NCI-H460 (cell line): Measurements from ENCODE around the gene KCNN1. TPM values are rescaled to one million over a fixed set of nuclear protein-coding genes. Genes with fewer than 3 reads are reported as not detected.
A peak's percentile ranks its signal among the peaks of the same experiment; 100 is the strongest.

ENCODE experiments used
- DNase-seq: peaks from one replicate; pipeline ENCODE4 v3.0.0-alpha.2; 2016; ENCODE audit warnings: low read depth; ENCODE audit errors: extremely low read depth
- total RNA-seq: library from RNA; depleted of rRNA; stranded (reverse); fragments of >200 nt; shearing (Covaris generic); gene quantifications from 2 replicates; pipeline ENCODE4 v1.2.3, GENCODE V29; 2014

Gene KCNN1
- total RNA-seq, 1 experiment from 2014 or later = 0.10 TPM

DNA sequence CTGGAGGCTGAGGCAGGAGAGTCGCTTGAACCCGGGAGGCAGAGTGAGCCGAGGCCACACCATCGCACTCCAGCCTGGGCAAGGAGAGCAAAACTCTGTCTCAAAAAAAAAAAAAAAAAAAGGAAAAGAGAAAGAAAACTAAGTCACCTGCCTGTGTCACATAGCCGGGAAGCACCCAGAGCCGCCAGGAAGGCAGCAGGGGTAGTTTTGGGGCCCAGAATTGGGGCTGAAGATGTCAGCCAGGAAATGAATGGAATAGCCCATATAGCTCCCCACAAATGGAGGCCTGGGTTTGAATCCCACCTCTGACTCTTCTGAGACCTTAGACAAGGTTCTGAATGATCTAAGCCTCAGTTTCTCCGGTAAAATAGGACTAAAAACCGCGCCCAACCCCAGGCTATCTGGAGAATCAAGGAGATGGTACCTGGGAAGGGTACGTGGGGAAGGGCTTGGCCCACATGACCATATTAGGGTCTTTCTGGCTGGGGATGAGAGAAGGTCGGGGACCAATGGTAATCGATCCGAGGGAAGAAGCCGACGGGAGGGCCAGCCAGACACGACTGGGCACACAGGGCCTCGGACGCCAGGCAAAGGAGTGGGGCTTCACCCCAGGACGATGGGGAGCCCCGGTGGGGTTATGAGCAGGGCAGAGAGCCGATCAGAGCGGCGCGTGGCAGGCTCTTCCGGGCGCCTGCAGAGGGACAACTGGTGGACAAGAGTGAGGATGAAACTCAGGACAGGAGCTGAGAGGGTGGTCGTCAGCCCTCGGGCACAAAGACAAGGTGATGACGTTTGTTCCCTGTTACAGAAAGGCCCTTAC lies 19.7 kb upstream of the KCNN1 start:
- no peak for DNase-seq

DNA sequence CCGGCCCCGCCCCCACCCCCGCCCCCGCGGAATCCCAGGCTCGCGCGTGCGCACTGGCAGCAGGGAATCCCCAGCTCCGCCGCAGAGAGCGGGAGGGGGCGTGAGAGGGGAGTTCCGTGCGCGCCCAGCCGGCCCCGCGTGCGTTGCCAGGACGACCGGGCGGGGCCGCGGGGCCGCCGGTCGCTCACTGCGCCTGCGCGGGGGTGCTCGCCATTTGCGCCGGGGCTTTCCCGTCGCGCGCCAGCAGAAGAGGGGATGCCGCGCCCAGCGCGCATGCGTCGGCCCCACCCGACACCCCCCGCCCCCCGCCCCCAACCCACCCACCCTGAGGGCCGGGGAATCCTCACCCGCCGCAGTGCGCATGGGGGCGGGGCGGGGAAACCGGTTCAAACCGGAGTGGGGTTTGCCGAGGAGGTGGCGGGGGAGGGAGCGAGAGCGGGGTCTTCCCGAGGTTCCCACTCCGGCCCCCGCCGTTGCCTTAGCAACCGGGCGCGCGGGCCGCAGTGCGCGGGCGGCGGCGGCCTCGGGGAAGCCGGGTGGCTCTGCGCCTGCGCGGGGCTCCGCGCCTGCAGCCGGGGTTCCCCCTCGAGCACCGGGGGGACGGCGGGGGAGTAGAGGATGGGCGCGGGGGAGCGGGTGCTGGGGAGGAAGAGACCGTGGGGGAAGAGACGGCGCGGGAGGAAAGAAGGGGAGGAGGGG lies 18.9 kb upstream of the KCNN1 start:
- DNase-seq = peak; percentile 90

DNA sequence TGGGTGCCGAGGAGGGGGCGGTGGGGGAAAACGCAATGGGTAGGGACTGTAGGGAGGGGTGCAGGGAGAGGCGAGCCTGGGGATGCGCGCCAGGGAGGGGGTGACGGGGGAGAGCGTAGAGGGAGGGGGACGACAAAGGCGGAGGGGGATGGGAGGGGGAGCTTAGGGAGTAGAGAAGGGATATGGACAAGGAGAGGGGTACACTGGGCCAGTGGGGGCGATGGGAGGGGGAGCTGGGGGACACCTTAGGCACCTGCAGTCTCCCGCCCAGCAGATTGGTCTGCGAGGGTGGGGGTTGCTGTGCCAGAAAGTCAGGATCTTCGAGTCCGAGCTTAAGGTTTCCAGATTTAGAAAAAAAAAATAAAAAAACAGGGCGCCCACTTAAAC lies 18.4 kb upstream of the KCNN1 start:
- DNase-seq = no peak

DNA sequence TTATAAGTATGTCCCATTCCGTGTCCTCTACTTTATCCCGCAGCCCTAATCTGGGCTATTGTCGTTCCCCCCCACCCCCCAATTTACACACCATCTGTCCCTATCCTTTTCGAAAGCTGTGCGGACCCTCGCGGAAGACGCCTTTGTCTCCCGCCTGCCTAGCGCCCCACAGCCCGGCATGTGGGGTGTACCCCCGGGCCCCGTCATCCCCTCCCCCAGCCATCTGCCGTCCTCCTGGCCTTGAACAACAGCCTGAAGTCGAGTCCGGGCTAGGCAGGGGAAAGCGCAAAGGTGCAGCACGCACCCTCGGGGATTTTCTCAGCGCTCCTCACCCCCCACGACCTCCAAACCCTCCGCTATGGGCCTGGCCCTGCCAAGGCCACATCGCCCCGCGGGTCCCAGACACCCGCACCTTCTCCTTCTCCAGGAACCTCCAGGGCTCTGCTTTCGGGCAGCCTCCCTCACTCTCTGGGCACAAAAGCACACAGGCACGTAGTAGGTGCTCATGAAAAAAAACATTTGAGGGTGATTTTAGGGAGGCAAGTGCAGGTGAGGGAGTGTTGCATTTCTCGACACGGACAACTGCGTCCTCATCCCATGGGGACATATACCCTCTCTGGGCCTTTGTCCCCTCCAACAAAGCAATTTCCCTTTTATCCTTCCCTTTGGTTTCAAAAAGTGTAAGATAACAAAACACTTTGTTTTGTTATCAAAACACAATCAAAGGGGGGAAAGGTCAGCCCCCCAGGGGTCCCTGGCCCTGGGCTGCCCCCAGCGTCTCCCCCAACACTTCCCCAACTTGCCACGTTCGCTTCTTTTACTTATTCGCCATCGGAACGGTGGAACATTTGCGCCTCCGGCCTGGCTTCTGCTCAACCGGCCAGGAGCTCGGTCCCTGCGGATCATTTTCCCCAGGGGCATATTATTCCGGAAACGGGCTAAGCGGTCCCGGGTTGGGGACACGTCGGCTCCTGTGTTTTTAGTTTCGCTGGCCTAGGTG lies 17.7 kb upstream of the KCNN1 start:
- DNase-seq = no peak

DNA sequence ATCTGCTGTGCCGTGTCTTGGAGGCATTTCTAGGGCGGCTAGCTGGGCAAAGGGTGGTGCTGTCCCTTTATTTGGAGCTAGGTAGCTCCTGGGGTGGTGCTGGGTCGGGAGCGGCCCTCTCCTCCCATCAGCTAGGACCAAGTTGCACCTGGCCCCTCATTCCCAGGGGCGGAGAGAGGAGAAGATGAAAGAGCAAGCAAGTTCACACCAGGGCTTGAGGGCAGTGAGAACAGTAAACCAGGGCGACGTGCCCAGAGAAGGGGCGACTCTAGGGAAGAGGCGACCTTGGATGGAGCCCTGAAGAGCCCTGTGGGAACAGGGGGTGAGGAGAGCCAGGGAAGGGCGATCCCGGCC lies 17.0 kb upstream of the KCNN1 start:
- no peak for DNase-seq

DNA sequence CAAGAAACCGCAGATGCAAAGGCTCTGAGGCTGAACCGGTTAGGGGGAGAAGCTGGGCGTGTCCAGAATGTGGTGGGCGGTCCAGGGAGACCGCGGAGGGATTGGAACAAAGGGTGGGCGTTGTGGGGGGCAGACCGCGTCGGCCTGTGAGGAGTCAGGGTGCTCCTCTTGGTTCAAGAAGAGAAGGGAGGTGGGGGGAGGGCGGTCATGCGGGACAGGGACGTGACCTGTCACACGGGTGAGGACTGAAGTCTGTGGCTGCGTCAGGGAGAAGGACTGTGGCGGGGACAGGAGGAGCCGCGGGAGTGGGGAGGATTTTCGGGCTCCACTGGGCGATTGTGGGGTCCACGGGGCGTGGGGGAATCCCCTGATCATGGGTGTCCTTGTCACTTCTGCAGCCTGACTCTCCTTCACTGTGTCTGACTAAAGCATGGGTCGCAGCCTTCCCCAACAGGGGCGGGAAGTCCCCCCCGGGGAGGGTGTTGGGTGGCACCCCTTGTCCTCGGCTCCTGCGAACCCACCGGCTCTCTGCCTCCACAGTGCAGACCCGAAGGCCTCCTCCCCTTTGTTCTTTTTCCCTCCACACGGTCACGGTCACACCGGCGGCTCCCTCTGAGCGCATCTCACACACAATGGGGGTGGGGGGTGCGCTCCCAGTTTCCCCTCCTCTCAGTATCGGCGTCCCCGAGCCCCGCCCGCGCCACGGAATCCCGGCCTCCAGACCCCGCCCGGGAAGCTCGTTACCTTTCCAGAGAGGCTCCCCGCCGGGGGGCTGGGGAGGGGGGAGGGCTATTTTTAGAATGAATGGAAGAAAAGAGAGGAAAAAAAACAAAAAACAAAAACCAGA lies 16.4 kb upstream of the KCNN1 start:
- no peak for DNase-seq

DNA sequence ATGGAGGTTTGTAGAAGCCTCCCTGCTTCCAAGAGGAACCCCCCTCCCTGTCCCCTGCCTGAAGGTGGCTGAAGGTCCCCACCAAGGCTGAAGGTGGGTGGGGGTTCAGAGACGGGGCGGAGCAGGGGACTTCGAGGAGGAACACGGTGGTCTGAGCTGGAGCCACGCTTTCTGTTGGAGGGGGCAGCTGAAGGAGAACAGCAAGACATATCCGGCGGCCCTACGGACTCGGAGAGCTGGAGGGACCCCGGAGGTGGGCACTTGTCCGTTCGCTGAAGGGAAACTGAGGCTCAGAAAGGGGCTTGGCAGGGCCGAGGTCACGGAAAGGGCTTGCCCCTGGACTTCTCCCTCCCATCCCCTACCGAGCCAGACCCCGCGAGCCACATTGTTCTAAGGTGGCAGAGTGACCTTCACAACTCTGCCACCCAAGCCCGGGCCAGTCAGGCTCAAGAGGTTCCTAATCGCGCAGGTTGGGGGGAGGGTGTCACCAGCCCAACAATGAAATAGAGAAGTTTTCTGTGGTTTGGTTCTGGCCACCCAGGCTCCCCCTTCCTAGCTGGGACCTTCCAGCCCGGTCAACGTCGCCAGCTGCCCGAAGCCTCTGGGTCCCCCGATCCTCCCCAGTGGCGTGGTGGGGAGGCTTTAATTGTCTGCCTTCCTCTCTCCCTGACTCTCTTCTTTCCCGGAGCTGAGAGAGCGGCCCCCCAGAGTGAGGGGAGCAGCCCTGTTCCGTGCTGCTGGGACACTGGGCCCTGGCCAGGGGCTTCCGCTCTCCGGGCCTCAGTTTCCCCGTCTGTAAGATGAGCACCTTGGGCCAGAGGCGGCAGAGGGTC lies 15.5 kb upstream of the KCNN1 start:
- no peak for DNase-seq

DNA sequence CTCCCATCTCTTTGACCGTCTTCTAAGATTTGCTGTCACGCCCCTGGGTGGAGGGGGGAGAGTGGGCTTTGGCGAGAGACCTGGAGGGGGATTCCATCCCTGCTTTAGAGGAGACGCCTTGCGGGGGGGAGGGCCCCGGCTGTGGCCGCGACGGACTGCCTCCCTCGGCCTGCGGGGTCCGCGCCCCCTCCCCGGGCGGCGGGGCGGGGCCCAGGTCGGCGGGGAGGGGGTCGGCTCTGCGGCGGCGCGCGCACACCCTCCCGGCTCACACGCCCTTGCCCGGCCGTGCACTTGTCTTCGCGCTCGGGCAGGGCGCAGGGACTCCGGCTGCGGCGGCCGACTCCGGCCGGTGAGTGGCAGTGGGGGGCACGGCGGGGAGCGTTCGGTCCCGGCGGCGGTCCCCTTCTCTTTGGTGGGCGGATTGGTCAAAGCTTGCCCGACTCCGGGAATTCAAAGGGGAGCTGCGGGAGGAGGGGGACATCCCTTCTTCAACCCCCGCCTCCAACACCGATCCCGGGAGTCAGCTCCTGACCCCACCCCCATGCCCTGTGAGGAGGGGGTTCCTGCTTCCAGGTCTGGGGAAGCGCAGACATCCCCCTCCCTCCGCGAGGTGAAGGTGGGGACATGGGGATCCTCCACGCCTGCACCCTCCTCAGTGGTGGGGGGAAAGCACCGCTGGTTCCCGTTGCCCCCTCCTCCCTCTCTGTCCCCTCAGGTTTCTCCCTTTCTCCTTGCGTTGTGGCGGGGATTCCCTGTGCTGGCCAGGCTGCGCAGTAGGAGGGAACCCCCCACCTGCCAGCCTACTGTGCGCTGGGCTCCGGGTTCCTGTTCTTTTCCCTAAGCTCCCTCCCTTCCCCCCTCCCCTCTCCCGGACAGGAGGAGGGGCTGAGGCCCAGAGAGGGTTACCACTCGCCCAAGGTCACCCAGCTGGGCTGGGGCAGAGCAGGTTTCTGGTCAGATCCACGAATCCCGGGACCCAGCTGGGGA lies 14.6 kb upstream of the KCNN1 start:
- DNase-seq = no peak

DNA sequence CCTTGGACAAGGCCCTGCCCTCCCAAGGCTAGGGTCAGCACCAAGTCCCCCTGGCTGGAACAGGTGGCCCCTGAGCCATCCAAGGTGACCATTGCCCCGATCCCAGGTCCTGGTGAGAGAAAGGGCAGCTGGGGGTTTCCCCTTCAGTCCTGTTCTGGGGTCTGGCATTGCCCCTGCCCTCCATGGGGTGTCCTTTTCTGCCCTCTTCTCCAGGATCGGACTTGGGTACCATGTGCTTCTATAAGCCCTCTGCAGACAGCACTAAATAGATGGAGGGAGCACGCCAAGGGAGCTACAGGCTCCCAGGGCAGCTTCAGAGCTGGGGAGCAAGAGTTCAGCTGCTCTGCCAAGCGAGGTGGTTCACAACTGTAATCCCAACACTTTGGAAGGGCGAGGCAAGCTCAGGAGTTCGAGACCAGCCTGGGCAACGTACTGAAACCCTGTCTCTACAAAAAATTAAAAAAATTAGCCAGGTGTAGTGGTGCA lies 13.5 kb upstream of the KCNN1 start:
- DNase-seq = no peak

DNA sequence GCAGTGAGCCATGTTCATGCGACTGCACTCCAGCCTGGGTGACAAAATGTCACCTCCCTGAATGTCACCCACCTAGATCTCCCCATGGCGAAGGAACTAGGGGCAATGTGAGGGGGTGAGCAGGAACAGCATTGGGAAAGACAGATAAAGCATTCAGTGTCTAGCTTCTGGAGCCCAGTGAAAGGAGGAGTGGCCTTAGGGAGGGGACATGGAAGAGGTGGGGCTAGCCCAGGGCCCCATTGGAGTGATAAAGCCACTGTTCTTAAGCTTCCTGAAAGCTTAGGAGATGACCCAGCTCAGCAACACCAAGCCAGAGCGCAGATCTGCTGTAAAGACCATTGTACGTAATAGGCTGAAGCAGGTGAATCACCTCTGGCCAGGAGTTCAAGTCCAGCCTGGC lies 13.0 kb upstream of the KCNN1 start:
- no peak for DNase-seq

DNA sequence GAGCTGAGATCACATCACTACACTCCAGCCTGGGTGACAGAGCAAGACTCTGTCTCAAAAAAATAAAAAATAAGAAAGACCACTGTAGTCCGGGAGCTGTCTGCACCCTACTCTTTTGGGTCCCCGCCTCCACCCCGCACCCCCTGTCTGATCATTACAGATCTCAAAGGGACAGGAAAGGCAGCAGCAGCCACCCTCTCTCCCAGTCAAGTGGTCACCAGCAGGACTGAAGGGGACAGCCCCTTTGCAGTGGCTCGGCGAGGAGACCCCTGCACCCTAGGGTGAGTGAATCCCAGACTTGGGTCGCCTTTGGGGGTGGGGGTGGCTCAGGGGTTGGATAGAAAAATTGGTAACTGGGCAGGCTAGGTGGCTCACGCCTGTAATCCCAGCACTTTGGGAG lies 12.5 kb upstream of the KCNN1 start:
- no peak for DNase-seq

DNA sequence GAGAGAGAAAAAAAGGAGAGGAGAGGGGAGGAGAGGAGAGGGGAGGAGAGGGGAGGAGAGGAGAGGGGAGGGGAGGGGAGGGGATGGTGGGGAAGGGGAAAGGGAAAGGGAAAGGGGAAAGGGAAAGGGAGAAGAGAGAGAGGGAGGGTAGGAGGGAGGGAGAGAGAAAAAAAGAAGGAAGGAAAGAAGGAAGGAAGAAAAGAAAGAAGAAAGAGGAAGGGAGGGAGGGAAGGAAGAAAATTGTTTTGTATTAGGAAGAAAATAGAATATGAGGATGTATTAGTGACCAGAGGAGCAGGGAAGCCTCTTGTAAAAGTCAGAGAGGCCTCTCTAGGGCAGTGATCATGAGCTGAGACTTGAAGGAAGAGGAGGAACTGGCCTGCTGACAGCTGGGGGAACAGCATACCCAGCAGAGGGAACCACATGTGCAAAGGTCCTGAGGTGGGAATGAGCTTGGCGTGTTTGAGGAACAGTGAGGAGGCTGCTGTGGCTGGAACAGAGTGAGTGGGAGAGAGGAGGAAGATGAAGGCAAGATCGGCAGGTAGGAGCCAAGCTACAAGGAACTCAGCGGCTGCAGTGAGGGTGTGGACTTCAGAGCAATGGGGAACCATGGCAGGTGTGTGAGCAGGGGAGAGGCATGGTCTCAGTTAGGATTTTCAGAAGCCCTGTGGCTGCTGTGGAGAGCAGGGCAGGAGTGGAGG lies 9.6 kb upstream of the KCNN1 start:
- DNase-seq = no peak

DNA sequence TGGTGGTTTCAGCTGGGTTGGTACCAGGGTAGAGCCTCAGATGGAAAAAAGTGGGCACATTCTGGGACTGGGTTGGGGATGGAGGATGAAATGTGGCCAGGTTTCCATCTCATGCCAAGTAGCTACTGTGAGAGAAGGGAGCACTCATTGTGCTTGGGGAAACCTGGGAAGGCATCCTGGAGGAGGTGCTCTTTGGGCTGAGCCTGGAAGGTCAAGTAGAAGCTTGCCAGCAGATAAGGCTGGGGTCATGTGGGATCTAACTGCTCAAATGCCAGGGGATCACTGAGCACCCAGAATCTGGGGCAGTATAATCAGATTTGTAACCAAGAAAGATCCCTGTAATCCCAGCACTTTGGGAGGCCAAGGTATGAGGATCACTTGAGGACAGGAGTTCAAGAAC lies 9.0 kb upstream of the KCNN1 start:
- DNase-seq = no peak

DNA sequence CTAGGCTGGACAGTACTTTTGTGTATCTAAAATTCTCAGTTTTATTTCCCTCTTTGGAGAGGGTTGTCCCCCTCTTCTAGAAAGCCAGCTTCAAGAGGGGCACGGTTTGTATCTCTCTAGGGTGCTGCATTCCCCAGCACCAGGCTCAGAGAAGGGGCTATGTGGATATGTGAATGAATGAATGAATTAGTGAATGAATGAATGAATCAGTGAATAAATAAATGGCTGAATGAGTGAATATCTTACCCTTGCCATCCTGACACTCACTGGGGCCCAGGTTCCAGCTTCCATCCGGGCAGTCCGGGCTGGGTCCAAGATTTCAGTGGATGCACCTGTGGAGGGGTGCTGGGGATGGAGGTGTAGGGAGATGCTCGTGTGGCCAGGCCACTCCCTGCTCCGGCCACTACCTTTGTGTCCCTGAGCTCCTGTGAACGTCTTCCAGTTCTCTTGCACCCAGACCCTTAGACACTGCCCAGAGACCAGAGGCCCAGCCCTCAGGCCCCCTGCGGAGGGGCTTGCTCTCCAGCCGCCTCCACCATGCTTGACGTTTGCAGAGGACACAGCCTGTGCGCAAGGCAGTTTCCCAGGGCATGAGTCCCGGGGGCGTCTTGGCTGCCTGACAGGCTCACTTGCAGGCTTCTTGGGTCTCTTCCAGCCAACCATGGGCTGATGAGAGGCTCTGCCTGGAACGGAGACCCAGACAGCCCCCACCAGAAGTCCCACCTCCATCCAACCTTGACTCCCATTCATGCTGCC lies 2.8 kb upstream of the KCNN1 start:
- no peak for DNase-seq

DNA sequence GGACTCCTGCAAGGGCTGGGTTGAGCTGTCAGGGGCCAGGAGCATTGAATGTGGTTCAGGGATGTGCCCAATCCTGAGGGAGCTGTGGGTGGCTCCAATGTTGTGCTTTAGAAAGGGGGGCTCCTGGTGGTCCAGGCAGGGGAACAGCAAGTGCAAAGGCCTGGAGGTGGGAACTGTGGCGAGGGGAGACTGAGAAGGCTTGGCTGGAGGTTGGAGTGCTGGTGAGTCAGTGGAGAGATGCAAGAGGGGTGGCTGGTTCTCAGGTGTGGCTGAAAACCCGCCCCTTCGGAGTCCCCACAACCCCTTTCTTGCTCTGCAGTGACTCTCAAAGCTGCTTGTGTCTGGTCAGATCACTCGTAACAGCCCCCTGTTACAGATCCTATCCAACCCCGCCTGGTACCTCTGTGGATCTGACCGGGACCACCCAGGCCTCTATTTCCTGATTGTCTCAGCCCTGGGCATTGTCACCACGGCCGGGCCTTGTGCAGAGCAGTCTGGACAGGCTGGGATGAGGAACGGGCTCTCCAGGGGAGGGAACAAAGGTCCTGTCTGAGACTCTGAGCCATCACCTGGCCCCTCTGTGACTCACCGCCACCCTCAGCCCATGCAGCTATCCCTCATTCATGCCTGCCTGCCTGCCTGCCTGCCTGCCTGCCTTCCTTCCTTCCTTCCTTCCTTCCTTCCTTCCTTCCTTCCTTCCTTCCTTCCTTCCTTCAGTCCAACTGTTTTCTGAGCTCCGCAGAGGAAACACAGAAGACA lies 1.4 kb upstream of the KCNN1 start:
- no peak for DNase-seq

DNA sequence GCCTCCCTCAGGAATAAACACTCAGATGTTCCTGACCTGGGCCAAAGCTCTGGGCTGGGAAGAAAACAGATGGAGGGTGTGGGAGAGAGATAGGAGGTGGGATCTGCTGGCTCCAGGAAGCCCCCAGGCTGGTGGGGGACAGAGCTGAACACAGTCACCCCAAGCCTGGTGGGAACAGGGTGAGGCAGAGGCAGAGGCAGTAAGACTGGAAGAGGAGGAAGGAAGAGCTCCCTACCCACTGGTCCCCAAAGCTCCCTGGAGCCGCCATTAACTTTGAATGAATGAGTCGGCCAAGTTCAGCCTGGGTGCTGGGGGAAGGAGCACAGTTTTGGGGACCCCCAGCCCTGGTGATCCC lies 801 bp upstream of the KCNN1 start:
- no peak for DNase-seq
